ENCODE measurements around the gene DERA.
"Not testable (repeated sequence)": the region's sequence is repeated elsewhere in the genome, so short reads cannot be mapped to it uniquely, and the experiment has no call there.

Gene DERA

GRCh38 chr12:15987696-15988095 lies 76.6 kb downstream of the DERA start:
- TF ChIP-seq POLR2A (IDR thresholded peaks at IDR 0.05; ENCODE audit: low read depth, low read length): no peak
- DNase-seq (ENCODE audit: insufficient read length, low spot score) (no peak), FAIRE-seq (no peak)

GRCh38 chr12:15988983-15989755 lies 78.0 kb downstream of the DERA start:
- no peak for TF ChIP-seq POLR2A (IDR thresholded peaks at IDR 0.05; ENCODE audit: low read depth, low read length)
- FAIRE-seq (no peak), DNase-seq (ENCODE audit: insufficient read length, low spot score) (no peak)

GRCh38 chr12:15995801-15996200 lies 84.7 kb downstream of the DERA start:
- FAIRE-seq (no peak), DNase-seq (ENCODE audit: insufficient read length, low spot score) (no peak)

GRCh38 chr12:15996254-15996653 lies 85.1 kb downstream of the DERA start:
- DNase-seq (ENCODE audit: insufficient read length, low spot score) (no peak), FAIRE-seq (no peak)
- TF ChIP-seq POLR2A (IDR thresholded peaks at IDR 0.05; ENCODE audit: low read depth, low read length): no peak

More at GRCh38 chr12:15995801-15996200, 84.7 kb downstream of the DERA start:
- no peak for TF ChIP-seq POLR2A (IDR thresholded peaks at IDR 0.05; ENCODE audit: low read depth, low read length)

GRCh38 chr12:15996948-15997347 lies 85.8 kb downstream of the DERA start:
- FAIRE-seq (no peak), DNase-seq (ENCODE audit: insufficient read length, low spot score) (no peak)
- TF ChIP-seq POLR2A (IDR thresholded peaks at IDR 0.05; ENCODE audit: low read depth, low read length): no peak

GRCh38 chr12:15997910-15998309 lies 86.8 kb downstream of the DERA start:
- FAIRE-seq: no peak
- no peak for TF ChIP-seq POLR2A (IDR thresholded peaks at IDR 0.05; ENCODE audit: low read depth, low read length)
- no peak for DNase-seq (ENCODE audit: insufficient read length, low spot score)

GRCh38 chr12:16002880-16003279 lies 91.7 kb downstream of the DERA start:
- TF ChIP-seq POLR2A (IDR thresholded peaks at IDR 0.05; ENCODE audit: low read depth, low read length): no peak
- DNase-seq (ENCODE audit: insufficient read length, low spot score) (no peak), FAIRE-seq (no peak)

- DNase-seq (ENCODE audit: insufficient read length, low spot score) (no peak), FAIRE-seq (no peak)
- no peak for TF ChIP-seq POLR2A (IDR thresholded peaks at IDR 0.05; ENCODE audit: low read depth, low read length)
Measured at GRCh38 chr12:16003460-16003859, 92.3 kb downstream of the DERA start.

GRCh38 chr12:16006752-16007151 lies 95.6 kb downstream of the DERA start:
- DNase-seq (ENCODE audit: insufficient read length, low spot score): no peak
- no peak for TF ChIP-seq POLR2A (IDR thresholded peaks at IDR 0.05; ENCODE audit: low read depth, low read length)
- FAIRE-seq: no peak

GRCh38 chr12:16008421-16008824 lies 97.3 kb downstream of the DERA start:
- FAIRE-seq (no peak), DNase-seq (ENCODE audit: insufficient read length, low spot score) (no peak)
- no peak for TF ChIP-seq POLR2A (IDR thresholded peaks at IDR 0.05; ENCODE audit: low read depth, low read length)

GRCh38 chr12:16012117-16012516 lies 101.0 kb downstream of the DERA start:
- TF ChIP-seq POLR2A (IDR thresholded peaks at IDR 0.05; ENCODE audit: low read depth, low read length): no peak
- DNase-seq (ENCODE audit: insufficient read length, low spot score): no peak

GRCh38 chr12:16013722-16014121 lies 102.6 kb downstream of the DERA start:
- not testable (repeated sequence) for DNase-seq (ENCODE audit: insufficient read length, low spot score); FAIRE-seq

More at GRCh38 chr12:16012117-16012516, 101.0 kb downstream of the DERA start:
- FAIRE-seq: no peak

GRCh38 chr12:16014394-16014793 lies 103.3 kb downstream of the DERA start:
- not testable (repeated sequence) for FAIRE-seq; DNase-seq (ENCODE audit: insufficient read length, low spot score)

GRCh38 chr12:16016748-16017147 lies 105.6 kb downstream of the DERA start:
- no peak for TF ChIP-seq POLR2A (IDR thresholded peaks at IDR 0.05; ENCODE audit: low read depth, low read length)
- DNase-seq (ENCODE audit: insufficient read length, low spot score) (no peak), FAIRE-seq (no peak)

- FAIRE-seq (no peak), DNase-seq (ENCODE audit: insufficient read length, low spot score) (no peak)
- no peak for TF ChIP-seq POLR2A (IDR thresholded peaks at IDR 0.05; ENCODE audit: low read depth, low read length)
Measured at GRCh38 chr12:16018306-16018705, 107.2 kb downstream of the DERA start.
